ENCODE results near the gene RHEX.

- TF ChIP-seq, protein P1, sequence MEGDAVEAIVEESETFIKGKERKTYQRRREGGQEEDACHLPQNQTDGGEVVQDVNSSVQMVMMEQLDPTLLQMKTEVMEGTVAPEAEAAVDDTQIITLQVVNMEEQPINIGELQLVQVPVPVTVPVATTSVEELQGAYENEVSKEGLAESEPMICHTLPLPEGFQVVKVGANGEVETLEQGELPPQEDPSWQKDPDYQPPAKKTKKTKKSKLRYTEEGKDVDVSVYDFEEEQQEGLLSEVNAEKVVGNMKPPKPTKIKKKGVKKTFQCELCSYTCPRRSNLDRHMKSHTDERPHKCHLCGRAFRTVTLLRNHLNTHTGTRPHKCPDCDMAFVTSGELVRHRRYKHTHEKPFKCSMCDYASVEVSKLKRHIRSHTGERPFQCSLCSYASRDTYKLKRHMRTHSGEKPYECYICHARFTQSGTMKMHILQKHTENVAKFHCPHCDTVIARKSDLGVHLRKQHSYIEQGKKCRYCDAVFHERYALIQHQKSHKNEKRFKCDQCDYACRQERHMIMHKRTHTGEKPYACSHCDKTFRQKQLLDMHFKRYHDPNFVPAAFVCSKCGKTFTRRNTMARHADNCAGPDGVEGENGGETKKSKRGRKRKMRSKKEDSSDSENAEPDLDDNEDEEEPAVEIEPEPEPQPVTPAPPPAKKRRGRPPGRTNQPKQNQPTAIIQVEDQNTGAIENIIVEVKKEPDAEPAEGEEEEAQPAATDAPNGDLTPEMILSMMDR (conservative IDR thresholded peaks at IDR 0.05 in 1 of 2, IDR thresholded peaks at IDR 0.05 in 1 of 2; ENCODE audit: extremely low read depth in 1 of 2, insufficient read depth in 1 of 2, low read depth in 1 of 2, low read length in 2 of 2): no peak
- TF ChIP-seq EZH2 (IDR thresholded peaks at IDR 0.05; ENCODE audit: borderline replicate concordance, low read length): no peak
Measured at GRCh38 chr1:206066479-206067171, 13.7 kb downstream of the RHEX start.

Data from mammary epithelial cell (primary cell).